WERI-Rb-1 (cell line): Measurements from ENCODE around the gene TAPBPL.
"Not testable (repeated sequence)": the region's sequence is repeated elsewhere in the genome, so short reads cannot be mapped to it uniquely, and the experiment has no call there.

ENCODE experiments used
- DNase-seq: peaks from one replicate; pipeline ENCODE4 v3.0.0-alpha.2; 2020
- H3K27ac ChIP-seq: fragments of 250-450 bp; sonication (Bioruptor Pico); 2 replicates; pipeline ENCODE4 v1.5.1; 2020; ENCODE audit warnings: mild to moderate bottlenecking, moderate library complexity
- H3K27me3 ChIP-seq: fragments of 250-450 bp; sonication (Bioruptor Pico); 2 replicates; pipeline ENCODE4 v1.5.1; 2021; ENCODE audit warnings: mild to moderate bottlenecking, low read depth, moderate library complexity; ENCODE audit not compliant: insufficient read depth, severe bottlenecking
- H3K36me3 ChIP-seq: fragments of 250-450 bp; sonication (Bioruptor Pico); 2 replicates; pipeline ENCODE4 v1.5.1; 2020; ENCODE audit warnings: mild to moderate bottlenecking, moderate library complexity
- H3K4me3 ChIP-seq: 2 replicates; pipeline ENCODE4 v1.5.1; 2011; ENCODE audit warnings: low read depth, mild to moderate bottlenecking, control low read depth, low read length
- H3K9me3 ChIP-seq: fragments of 250-450 bp; sonication (Bioruptor Pico); 2 replicates; pipeline ENCODE4 v1.5.1; 2021; ENCODE audit warnings: mild to moderate bottlenecking, moderate library complexity; ENCODE audit not compliant: severe bottlenecking
- CTCF ChIP-seq: IDR thresholded peaks from 2 replicates; pipeline ENCODE4 v1.5.1; 2011; ENCODE audit warnings: low read depth, mild to moderate bottlenecking, control low read depth, inconsistent platforms, low read length

TAPBPL gene

GRCh38 chr12:6472491-6472890 lies 20.6 kb downstream of the TAPBPL start:
- no peaks in the 10 kb centered on the region for H3K27me3 ChIP-seq
- no peak for TF ChIP-seq CTCF
- no peaks in the 10 kb centered on the region for H3K9me3 ChIP-seq
- H3K36me3 ChIP-seq: no peaks in the 10 kb centered on the region; the same call in 1 of the 2 replicates
- no peak overlapping the region for H3K4me3 ChIP-seq
- no peak for DNase-seq
- no peak overlapping the region for H3K27ac ChIP-seq

DNA sequence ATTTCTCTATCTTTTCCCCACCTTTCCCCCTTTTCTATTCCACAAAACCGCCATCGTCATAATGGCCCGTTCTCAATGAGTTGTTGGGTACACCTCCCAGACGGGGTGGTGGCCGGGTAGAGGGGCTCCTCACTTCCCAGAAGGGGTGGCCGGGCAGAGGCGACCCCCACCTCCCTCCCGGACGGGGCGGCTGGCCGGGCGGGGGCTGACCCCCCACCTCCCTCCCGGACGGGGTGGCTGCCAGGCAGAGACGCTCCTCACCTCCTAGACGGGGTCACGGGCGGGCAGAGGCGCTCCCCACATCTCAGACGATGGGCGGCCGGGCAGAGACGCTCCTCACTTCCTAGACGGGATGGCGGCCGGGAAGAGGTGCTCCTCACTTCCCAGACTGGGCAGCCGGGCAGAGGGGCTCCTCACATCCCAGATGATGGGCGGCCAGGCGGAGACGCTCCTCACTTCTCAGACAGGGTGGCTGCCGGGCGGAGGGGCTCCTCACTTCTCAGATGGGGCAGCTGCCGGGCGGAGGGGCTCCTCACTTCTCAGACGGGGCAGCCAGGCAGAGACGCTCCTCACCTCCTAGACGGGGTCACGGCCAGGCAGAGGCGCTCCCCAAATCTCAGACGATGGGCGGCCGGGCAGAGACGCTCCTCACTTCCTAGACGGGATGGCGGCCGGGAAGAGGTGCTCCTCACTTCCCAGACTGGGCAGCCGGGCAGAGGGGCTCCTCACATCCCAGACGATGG lies 23.6 kb downstream of the TAPBPL start:
- not testable (repeated sequence) for H3K9me3 ChIP-seq, H3K36me3 ChIP-seq, H3K27me3 ChIP-seq, H3K27ac ChIP-seq, H3K4me3 ChIP-seq, DNase-seq

DNA sequence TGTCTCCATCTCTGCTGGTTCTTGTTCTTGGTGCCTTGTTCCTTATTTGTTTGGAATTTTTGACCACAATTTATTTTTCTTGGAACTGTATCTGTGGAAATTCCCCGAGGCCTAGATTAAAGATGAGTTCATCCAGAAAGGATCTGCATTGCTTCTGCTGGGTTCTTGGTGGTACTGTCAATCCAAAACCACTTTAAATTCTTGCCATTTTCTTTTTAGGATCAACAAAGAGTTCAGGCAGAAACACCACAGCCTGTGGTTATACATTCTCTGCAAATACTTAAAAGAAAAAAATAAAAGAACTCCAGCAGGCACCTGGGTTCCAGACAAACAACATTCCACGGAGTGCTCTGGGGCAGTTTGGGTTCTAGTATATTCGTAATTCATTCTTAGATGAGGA lies 24.6 kb downstream of the TAPBPL start:
- H3K27me3 ChIP-seq: no peaks in the 10 kb centered on the region
- no peak overlapping the region for H3K27ac ChIP-seq
- H3K36me3 ChIP-seq: no peaks in the 10 kb centered on the region

DNA sequence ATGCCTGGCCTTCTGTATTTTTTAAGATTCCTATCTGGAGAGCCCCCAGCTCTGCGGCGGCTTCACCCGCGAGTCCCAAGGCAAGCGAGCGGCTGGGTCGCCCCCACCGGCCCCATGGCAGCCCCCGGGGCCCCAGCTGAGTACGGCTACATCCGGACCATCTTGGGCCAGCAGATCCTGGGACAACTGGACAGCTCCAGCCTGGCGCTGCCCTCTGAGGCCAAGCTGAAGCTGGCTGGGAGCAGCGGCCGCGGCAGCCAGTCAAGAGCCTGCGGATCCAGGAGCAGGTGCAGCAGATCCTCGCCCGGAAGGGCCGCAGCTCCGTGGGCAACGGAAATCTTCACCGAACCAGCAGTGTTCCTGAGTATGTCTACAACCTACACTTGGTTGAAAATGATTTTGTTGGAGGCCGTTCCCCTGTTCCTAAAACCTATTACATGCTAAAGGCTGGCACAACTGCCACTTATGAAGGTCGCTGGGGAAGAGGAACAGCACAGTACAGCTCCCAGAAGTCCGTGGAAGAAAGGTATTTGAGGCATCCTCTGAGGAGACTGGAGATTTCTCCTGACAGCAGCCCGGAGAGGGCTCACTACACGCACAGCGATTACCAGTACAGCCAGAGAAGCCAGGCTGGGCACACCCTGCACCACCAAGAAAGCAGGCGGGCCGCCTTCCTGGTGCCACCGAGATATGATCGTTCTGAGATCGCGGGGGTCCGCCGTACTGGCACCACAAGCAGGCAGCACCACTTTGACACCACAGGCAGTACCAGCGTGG lies 25.9 kb downstream of the TAPBPL start:
- not testable (repeated sequence) for DNase-seq, H3K36me3 ChIP-seq, H3K9me3 ChIP-seq, H3K4me3 ChIP-seq, H3K27me3 ChIP-seq, H3K27ac ChIP-seq

More for the DNA sequence above, 24.6 kb downstream of the TAPBPL start:
- Histone ChIP-seq H3K4me3 (no peak overlapping the region), H3K9me3 (no peaks in the 10 kb centered on the region)
- DNase-seq: no peak
- no peak for TF ChIP-seq CTCF

GRCh38 chr12:6478416-6478815 lies 26.6 kb downstream of the TAPBPL start:
- Histone ChIP-seq H3K4me3 (no peak overlapping the region), H3K36me3 (no peaks in the 10 kb centered on the region), H3K9me3 (no peaks in the 10 kb centered on the region), H3K27me3 (no peaks in the 10 kb centered on the region), H3K27ac (no peak overlapping the region)
- no peak for DNase-seq
- TF ChIP-seq CTCF: no peak

DNA sequence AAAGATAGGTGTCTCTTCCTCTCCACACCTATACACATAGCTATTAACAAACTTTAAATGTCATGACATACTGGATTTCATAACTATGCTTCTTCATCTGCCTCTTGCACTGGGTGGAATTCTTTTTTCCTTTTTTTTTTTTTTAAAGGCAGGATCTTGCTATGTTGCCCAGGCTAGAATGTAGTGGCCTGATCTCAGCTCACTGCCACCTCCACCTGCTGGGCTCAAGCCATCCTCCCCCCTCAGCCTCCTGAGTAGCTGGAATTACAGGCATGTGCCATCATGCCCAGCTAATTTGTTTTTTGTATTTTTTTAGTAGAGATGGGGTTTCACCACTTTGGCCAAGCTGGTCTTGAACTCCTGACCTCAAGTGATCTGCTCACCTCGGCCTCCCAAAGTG lies 36.4 kb downstream of the TAPBPL start:
- peaks cover 13% of the 10 kb centered on the region for H3K36me3 ChIP-seq
- no peaks in the 10 kb centered on the region for H3K9me3 ChIP-seq
- H3K27me3 ChIP-seq: no peaks in the 10 kb centered on the region
- H3K27ac ChIP-seq: no peak overlapping the region
- no peak for TF ChIP-seq CTCF
- no peak for DNase-seq
- H3K4me3 ChIP-seq: no peak overlapping the region

DNA sequence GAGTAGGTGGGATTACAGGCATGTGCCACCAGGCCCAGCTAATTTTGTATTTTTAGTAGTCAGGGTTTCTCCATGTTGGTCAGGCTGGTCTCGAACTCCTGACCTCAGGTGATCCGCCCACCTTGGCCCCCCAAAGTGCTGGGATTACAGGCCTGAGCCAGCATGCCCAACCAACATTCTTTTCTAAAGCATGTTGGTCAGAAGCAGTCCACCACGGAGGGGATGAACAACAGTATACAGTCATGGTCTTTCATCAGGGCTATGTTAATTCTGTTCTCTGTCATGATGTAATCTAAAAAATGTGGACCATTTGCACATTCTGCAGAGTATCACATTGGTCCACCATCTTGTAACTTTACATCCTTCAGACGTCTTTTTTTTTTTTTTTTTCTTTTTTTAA lies 37.6 kb downstream of the TAPBPL start:
- H3K9me3 ChIP-seq: no peaks in the 10 kb centered on the region
- no peak overlapping the region for H3K27ac ChIP-seq
- H3K36me3 ChIP-seq: peaks cover 15% of the 10 kb centered on the region
- no peak for DNase-seq
- H3K27me3 ChIP-seq: no peaks in the 10 kb centered on the region
- H3K4me3 ChIP-seq: no peak overlapping the region
- TF ChIP-seq CTCF: no peak

DNA sequence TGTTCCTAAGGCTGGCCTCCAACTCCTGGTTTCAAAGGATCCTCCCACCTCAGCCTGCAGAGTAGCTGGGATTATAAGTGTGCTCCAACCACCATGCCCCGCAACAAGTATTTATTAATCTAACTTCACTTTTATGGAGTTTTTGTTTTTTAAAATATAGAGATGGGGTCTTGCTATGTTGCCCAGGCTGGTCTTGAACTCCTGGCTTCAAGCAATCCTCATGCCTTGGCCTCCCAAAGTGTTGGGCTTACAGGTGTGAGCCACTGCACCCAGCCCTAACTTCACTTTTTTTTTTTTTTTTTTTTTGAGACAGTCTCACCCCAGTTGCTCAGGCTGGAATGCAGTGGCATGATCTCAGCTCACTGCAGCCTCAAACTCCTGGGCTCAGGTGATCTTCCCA lies 38.8 kb downstream of the TAPBPL start:
- H3K9me3 ChIP-seq, H3K4me3 ChIP-seq, DNase-seq, H3K27me3 ChIP-seq, H3K27ac ChIP-seq: not testable (repeated sequence)
- H3K36me3 ChIP-seq: peaks cover 23% of the 10 kb centered on the region
